Karpas-422 (cell line): ENCODE measurements around the gene GDF10. TPM values are rescaled to one million over a fixed set of nuclear protein-coding genes. Genes with fewer than 3 reads are reported as not detected.

ENCODE experiments used
- DNase-seq: peaks from one replicate; pipeline ENCODE4 v3.0.0-alpha.2; 2015
- H2AFZ ChIP-seq: fragments of 200-600 bp; sonication (generic); 2 replicates; pipeline ENCODE4 v1.6.1; 2014; ENCODE audit warnings: antibody characterized with exemption, low read length, mixed read lengths
- H3K27ac ChIP-seq: fragments of 200-600 bp; sonication (generic); 2 replicates; pipeline ENCODE4 v1.5.1; 2014; ENCODE audit warnings: mild to moderate bottlenecking, low read length, moderate library complexity
- H3K27me3 ChIP-seq: fragments of 200-600 bp; sonication (generic); 2 replicates; pipeline ENCODE4 v1.6.1; 2014; ENCODE audit warnings: low read length, mixed read lengths
- H3K36me3 ChIP-seq: fragments of 200-600 bp; sonication (generic); 2 replicates; pipeline ENCODE4 v1.6.1; 2014; ENCODE audit warnings: low read length, mixed read lengths; ENCODE audit not compliant: insufficient read depth
- H3K4me1 ChIP-seq: fragments of 200-600 bp; sonication (generic); 2 replicates; pipeline ENCODE4 v1.6.1; 2014; ENCODE audit warnings: mild to moderate bottlenecking, low read length, mixed read lengths
- H3K4me2 ChIP-seq: fragments of 200-600 bp; sonication (generic); 2 replicates; pipeline ENCODE4 v1.6.1; 2014; ENCODE audit warnings: low read length, low read depth, mild to moderate bottlenecking; ENCODE audit not compliant: poor library complexity, severe bottlenecking
- H3K4me3 ChIP-seq: fragments of 200-600 bp; sonication (generic); 2 replicates; pipeline ENCODE4 v1.5.1; 2014; ENCODE audit warnings: mild to moderate bottlenecking, antibody characterized with exemption, low read length, mixed read lengths
- H3K79me2 ChIP-seq: fragments of 200-600 bp; sonication (generic); 2 replicates; pipeline ENCODE4 v1.6.1; 2014; ENCODE audit warnings: mild to moderate bottlenecking, low read length, mixed read lengths
- H3K9ac ChIP-seq: fragments of 200-600 bp; sonication (generic); 2 replicates; pipeline ENCODE4 v1.6.0; 2014; ENCODE audit warnings: low read length
- H3K9me2 ChIP-seq: fragments of 200-600 bp; sonication (generic), shearing (Covaris generic); replicated peaks from 2 replicates; pipeline ENCODE4 v1.6.0; 2014; ENCODE audit warnings: mild to moderate bottlenecking, low read length, moderate library complexity; ENCODE audit not compliant: insufficient read depth
- H3K9me3 ChIP-seq: fragments of 300-700, 200-600 bp; sonication (generic); 2 replicates; pipeline ENCODE4 v1.6.1; 2014; ENCODE audit warnings: low read length, mixed read lengths
- H4K20me1 ChIP-seq: fragments of 200-600 bp; sonication (generic); 2 replicates; pipeline ENCODE4 v1.6.1; 2014; ENCODE audit warnings: mild to moderate bottlenecking, antibody characterized with exemption, low read length, low read depth; ENCODE audit not compliant: insufficient read depth
- total RNA-seq: library from RNA; depleted of rRNA; stranded (reverse); fragments of >200 nt; shearing (Covaris generic); gene quantifications from 2 replicates; pipeline ENCODE4 v1.2.3, GENCODE V29; 2014; ENCODE audit warnings: low replicate concordance

Gene GDF10
- total RNA-seq, 1 experiment from 2014 or later, result not detected

DNA sequence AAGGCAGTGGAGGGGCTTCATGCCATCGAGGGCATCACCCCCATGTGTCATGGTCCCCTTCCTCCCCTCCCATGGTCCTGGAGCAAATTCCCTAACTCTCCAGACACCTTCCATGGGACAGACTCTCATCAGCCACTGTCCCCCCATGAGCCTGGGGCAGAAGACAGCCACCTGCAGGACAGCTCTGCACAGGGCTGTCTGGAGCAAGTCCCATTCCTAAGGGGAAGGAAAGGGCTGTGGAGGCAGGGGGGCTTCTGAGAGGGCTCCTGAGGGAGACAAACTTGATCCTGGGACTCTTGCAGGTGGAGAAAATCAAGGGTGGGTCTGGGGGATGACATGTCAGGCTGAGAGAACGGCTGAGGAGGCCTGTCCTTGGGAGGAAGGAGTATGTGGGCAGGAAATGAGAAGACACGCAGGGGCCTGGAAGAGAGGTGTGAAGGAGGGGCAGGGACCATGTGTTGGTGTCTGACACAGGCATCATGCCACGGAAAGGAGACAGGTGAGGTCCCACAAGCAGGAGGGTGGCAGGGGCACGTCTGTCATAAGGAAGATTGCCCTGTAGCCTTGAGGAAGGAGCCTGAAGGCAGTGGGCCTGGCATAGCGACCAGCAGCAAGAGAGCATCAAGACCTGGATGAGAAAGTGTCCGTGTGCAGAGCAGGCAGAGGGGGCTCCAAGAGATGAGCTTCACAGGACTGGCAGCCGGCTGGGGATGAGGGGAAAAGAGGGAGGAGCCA is 14.4 kb upstream of the GDF10 start:
- H3K27me3 ChIP-seq, result no peaks in the 10 kb centered on the region
- H3K79me2 ChIP-seq, result no peaks in the 10 kb centered on the region
- no peaks in the 10 kb centered on the region for H3K4me1 ChIP-seq
- H3K9me3 ChIP-seq, result no peaks in the 10 kb centered on the region
- no peak overlapping the region for H2AFZ ChIP-seq
- no peak overlapping the region for H3K9ac ChIP-seq
- H3K9me2 ChIP-seq, result no peaks in the 10 kb centered on the region
- H4K20me1 ChIP-seq, result no peaks in the 10 kb centered on the region
- no peak overlapping the region for H3K4me3 ChIP-seq
- H3K4me2 ChIP-seq, result no peak overlapping the region
- H3K27ac ChIP-seq, result no peak overlapping the region
- DNase-seq, result no peak
- no peaks in the 10 kb centered on the region for H3K36me3 ChIP-seq

DNA sequence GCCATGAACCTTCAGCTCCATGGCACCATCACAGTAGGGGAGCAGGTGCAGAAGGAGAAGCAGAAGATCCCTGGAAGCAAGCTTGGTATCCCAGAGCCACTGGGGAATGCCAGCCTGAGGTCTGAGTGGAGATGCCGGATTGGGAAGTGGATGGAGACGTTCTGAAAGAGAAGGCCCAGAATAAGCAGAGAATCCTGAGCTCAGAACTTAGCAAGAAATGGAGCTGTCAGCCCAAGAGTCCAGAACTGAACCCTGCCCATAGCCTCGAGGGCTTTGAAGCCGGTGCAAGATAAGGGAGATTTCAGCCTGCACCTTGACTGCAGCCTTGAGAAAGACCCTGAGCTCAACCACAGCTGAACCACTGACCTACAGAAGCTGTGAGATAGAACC is 13.9 kb upstream of the GDF10 start:
- no peaks in the 10 kb centered on the region for H4K20me1 ChIP-seq
- H3K27me3 ChIP-seq, result no peaks in the 10 kb centered on the region
- H2AFZ ChIP-seq, result no peak overlapping the region
- H3K79me2 ChIP-seq, result no peaks in the 10 kb centered on the region
- H3K36me3 ChIP-seq, result no peaks in the 10 kb centered on the region
- H3K4me1 ChIP-seq, result no peaks in the 10 kb centered on the region
- no peak overlapping the region for H3K4me2 ChIP-seq
- no peak overlapping the region for H3K4me3 ChIP-seq
- H3K9me3 ChIP-seq, result no peaks in the 10 kb centered on the region
- no peaks in the 10 kb centered on the region for H3K9me2 ChIP-seq
- no peak for DNase-seq
- H3K9ac ChIP-seq, result no peak overlapping the region
- H3K27ac ChIP-seq, result no peak overlapping the region

DNA sequence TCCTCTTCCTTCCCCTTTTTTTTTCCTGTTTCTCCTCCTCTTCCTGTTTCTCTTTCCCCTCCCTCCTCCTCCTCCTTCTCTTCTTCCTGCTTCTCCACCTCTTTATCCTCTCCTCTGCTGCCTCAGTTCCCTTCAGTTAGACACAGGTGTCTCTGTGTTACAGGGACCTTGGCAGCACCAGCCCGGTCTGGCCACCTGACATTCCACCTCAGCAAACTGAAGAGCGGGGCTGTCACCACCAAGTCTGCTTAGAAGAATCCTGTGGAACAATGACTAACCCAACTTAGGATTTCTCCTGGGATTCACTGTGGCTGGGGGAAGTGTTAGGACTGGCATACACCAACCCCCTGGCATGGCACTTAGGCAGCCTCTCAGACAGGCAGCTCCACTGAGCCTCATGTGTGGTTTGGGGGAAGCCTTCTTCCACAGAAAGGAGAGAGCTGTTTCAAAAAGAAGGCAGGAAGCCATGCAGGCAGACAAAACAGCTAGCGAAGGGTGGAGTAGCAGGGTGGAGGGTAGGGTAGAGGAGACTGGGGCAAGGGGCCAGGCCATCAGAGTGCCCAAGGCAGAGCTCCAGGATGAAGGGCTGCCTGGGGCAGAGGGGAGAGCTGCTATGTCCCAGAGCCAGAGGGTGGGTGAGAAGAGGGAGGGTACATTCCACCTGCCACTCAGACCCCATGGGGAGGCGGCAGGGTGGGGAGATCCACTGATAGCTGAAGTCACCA is 13.2 kb upstream of the GDF10 start:
- no peak overlapping the region for H3K4me3 ChIP-seq
- H3K36me3 ChIP-seq, result no peaks in the 10 kb centered on the region
- no peak overlapping the region for H3K27ac ChIP-seq
- no peaks in the 10 kb centered on the region for H3K9me3 ChIP-seq
- no peak overlapping the region for H3K4me2 ChIP-seq
- H4K20me1 ChIP-seq, result no peaks in the 10 kb centered on the region
- H3K4me1 ChIP-seq, result no peaks in the 10 kb centered on the region
- H2AFZ ChIP-seq, result no peak overlapping the region
- no peaks in the 10 kb centered on the region for H3K27me3 ChIP-seq
- H3K9me2 ChIP-seq, result no peaks in the 10 kb centered on the region
- DNase-seq, result no peak
- no peak overlapping the region for H3K9ac ChIP-seq
- H3K79me2 ChIP-seq, result no peaks in the 10 kb centered on the region

DNA sequence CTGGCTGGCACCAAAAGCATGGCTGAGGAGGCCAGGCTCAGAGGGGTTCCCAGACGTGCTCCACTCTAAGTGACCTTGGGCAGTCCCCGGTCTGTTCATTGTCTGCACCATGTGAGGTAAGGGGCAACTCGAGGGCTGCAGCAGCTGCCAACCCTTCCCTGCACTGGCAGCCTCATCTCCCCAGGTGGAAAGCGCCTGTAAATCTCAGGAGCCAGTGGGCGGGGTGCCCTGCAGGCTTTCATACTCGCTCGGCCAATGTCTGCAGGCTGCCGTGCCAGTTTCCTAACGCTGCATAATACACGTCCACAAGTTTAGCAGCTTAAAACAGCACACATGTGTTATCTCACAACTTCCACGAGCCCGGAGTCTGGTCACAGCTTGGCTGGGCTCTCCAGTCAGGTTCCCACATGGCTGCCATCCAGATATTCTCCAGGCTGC is 12.6 kb upstream of the GDF10 start:
- H2AFZ ChIP-seq, result no peak overlapping the region
- H3K9me2 ChIP-seq, result no peaks in the 10 kb centered on the region
- H3K27ac ChIP-seq, result no peak overlapping the region
- no peaks in the 10 kb centered on the region for H3K79me2 ChIP-seq
- H4K20me1 ChIP-seq, result no peaks in the 10 kb centered on the region
- H3K36me3 ChIP-seq, result no peaks in the 10 kb centered on the region
- H3K27me3 ChIP-seq, result no peaks in the 10 kb centered on the region
- no peak overlapping the region for H3K4me2 ChIP-seq
- DNase-seq, result no peak
- H3K4me1 ChIP-seq, result no peaks in the 10 kb centered on the region
- no peak overlapping the region for H3K9ac ChIP-seq
- no peak overlapping the region for H3K4me3 ChIP-seq
- H3K9me3 ChIP-seq, result no peaks in the 10 kb centered on the region

DNA sequence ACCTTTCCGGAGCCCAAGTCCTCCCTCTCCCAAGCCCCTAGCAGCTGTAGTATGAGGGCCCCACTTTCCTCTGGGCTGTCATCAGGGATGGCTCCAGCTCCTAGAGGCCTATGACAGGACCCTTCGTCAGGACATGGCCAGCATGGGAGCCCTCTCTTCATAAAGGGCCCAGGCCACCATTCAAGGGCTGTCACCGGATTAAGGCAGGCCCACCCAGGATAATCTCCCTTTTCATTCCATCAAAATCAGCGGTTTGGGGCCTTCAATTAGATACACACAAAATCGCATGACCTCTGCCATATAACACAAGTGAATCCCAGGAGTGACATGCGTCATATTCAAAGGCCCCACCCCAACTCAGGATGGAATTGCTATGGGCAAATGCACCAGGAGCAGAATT is 12.2 kb upstream of the GDF10 start:
- Histone ChIP-seq H3K4me2 (no peak overlapping the region), H3K9ac (no peak overlapping the region), H3K4me3 (no peak overlapping the region), H3K36me3 (no peaks in the 10 kb centered on the region), H3K9me2 (no peaks in the 10 kb centered on the region), H3K79me2 (no peaks in the 10 kb centered on the region), H3K4me1 (no peaks in the 10 kb centered on the region), H3K27me3 (no peaks in the 10 kb centered on the region), H2AFZ (no peak overlapping the region), H3K9me3 (no peaks in the 10 kb centered on the region), H3K27ac (no peak overlapping the region), H4K20me1 (no peaks in the 10 kb centered on the region)
- DNase-seq, result no peak

DNA sequence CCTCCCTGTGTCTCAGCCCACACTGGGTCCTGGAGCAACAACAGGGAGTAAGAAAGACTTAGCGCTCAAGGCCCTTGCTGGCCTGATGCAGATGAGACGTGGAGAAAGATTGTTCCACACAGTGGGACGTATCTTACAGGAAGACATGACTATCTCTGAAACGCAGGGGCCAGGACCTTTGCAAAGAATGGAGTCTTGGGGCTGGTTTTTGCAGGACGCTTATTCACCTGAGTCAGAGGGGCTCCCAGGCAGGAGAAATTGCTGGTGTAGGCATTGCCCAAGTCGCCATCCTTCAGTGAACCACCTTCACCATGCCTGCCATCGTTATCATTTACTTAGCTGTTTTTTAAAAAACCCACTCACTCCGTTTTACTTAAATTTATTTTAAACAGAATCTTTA is 11.8 kb upstream of the GDF10 start:
- Histone ChIP-seq H3K27ac (no peak overlapping the region), H3K4me3 (no peak overlapping the region), H3K27me3 (no peaks in the 10 kb centered on the region), H3K36me3 (no peaks in the 10 kb centered on the region), H3K9ac (no peak overlapping the region), H3K4me1 (no peaks in the 10 kb centered on the region), H3K79me2 (no peaks in the 10 kb centered on the region), H4K20me1 (no peaks in the 10 kb centered on the region), H3K9me2 (no peaks in the 10 kb centered on the region), H3K9me3 (no peaks in the 10 kb centered on the region), H3K4me2 (no peak overlapping the region), H2AFZ (no peak overlapping the region)
- no peak for DNase-seq

DNA sequence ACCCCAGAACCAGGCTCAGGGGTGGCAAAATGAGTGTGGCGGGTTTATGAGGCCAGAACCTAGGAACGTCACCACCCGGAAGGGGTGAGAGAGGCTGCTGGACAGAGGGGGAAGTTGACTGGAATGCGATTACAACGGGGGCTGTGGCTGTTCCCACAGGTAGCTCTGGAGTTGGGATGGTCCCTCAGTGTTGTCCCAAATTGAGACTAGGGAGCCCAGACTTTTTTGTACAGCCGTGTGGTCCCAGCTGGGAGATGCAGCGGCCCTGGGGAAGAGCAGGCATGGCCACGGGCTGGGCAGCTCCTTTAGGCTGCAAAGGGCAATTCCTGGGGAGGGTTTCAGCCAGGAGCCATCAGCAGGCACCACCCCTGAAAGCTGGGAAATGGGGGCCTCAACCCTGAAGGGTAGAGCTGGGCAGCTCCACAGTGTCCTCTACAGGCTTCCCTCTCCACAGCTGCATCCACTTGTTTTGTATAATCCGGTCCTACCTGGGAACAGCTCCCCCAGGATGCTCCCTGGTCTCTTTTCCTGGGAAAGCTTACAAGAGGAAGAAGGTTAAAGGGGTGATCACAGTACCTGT is 11.0 kb upstream of the GDF10 start:
- Histone ChIP-seq H2AFZ (no peak overlapping the region), H3K4me2 (no peak overlapping the region), H3K4me1 (no peaks in the 10 kb centered on the region), H3K27ac (no peak overlapping the region), H3K79me2 (no peaks in the 10 kb centered on the region), H3K36me3 (no peaks in the 10 kb centered on the region), H4K20me1 (no peaks in the 10 kb centered on the region), H3K9me3 (no peaks in the 10 kb centered on the region), H3K27me3 (no peaks in the 10 kb centered on the region), H3K4me3 (no peak overlapping the region), H3K9me2 (no peaks in the 10 kb centered on the region), H3K9ac (no peak overlapping the region)
- DNase-seq, result no peak

DNA sequence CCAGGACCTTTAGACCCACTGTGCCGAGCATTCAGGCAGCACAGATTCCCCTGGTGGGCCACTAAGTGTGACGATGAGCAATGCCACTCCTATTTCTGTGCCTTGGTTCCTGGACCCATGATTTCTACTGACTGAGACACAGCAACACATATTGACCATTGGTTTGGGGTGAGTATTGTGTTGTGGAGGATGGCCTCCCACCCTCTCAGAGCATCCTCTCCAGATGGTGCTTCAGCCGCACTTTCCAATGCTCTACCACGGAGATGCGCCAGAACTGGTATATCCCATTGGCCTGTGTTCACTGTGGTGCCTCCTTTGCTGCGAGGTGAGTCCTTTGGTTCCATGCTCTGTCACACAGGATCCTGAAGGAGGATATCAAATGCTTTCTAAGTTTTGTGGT is 10.1 kb upstream of the GDF10 start:
- H3K4me2 ChIP-seq, result no peak overlapping the region
- DNase-seq, result no peak
- H3K9ac ChIP-seq, result no peak overlapping the region
- no peaks in the 10 kb centered on the region for H3K4me1 ChIP-seq
- no peaks in the 10 kb centered on the region for H3K36me3 ChIP-seq
- H3K9me2 ChIP-seq, result no peaks in the 10 kb centered on the region
- no peak overlapping the region for H3K27ac ChIP-seq
- no peak overlapping the region for H2AFZ ChIP-seq
- H3K79me2 ChIP-seq, result no peaks in the 10 kb centered on the region
- no peak overlapping the region for H3K4me3 ChIP-seq
- no peaks in the 10 kb centered on the region for H3K27me3 ChIP-seq
- no peaks in the 10 kb centered on the region for H3K9me3 ChIP-seq
- no peaks in the 10 kb centered on the region for H4K20me1 ChIP-seq
